ENCODE results near the gene FAM98B. TPM values are rescaled to one million over a fixed set of nuclear protein-coding genes. Genes with fewer than 3 reads are reported as not detected.

FAM98B gene
- total and polyA plus RNA-seq, 8 donors, result 3.2 to 13.8 (median 5.7) TPM

GRCh38 chr15:38486936-38487335 is 33.0 kb downstream of the FAM98B start:
- FAIRE-seq (no peak), ATAC-seq (no peak), DNase-seq (no peak)
- Histone ChIP-seq H3K9me3 (no peaks in the 10 kb centered on the region), H3K27ac (no peak overlapping the region), H3K27me3 (no peaks in the 10 kb centered on the region), H3K4me3 (no peak overlapping the region), H3K4me1 (peaks cover 0 to 8% (median 0%) of the 10 kb centered on the region in 3 donors), H3K36me3 (peaks cover 0 to 6% (median 0%) of the 10 kb centered on the region in 3 donors)
- no peak for TF ChIP-seq CTCF (IDR thresholded peaks at IDR 0.05)
- 82 to 88% methylated on average over 2 of the region's 2 CpGs for WGBS, 2 donors
- intact Hi-C loops (cut with DNase I), result no loop called here

- ATAC-seq (no peak), FAIRE-seq (no peak), DNase-seq (no peak)
- 93 to 95% methylated on average over 1 of the region's 1 CpG for WGBS, 2 donors
- H3K4me1 ChIP-seq, result peaks cover 0 to 8% (median 0%) of the 10 kb centered on the region in 3 donors
- H3K27me3 ChIP-seq, result no peaks in the 10 kb centered on the region
- no peak overlapping the region for H3K4me3 ChIP-seq
- peaks cover 0 to 2% (median 0%) of the 10 kb centered on the region in 3 donors for H3K36me3 ChIP-seq
- H3K27ac ChIP-seq, result no peak overlapping the region
- TF ChIP-seq CTCF (IDR thresholded peaks at IDR 0.05), result no peak
- H3K9me3 ChIP-seq, result no peaks in the 10 kb centered on the region
- intact Hi-C loops (cut with DNase I), result no loop called here
Observed at GRCh38 chr15:38487378-38487777, 33.5 kb downstream of the FAM98B start.

GRCh38 chr15:38490242-38490922 is 36.5 kb downstream of the FAM98B start:
- 68 to 70% methylated on average over 3 of the region's 3 CpGs for WGBS, 2 donors
- peaks cover 0 to 8% (median 0%) of the 10 kb centered on the region in 3 donors for H3K4me1 ChIP-seq
- H3K4me3 ChIP-seq, result no peak overlapping the region
- ATAC-seq (no peak), FAIRE-seq (no peak), DNase-seq (no peak)
- no peaks in the 10 kb centered on the region for H3K27me3 ChIP-seq
- intact Hi-C loops (cut with DNase I), result no loop called here
- no peak overlapping the region for H3K27ac ChIP-seq
- H3K9me3 ChIP-seq, result no peaks in the 10 kb centered on the region
- no peaks in the 10 kb centered on the region for H3K36me3 ChIP-seq
- no peak for TF ChIP-seq CTCF (IDR thresholded peaks at IDR 0.05)

DNA sequence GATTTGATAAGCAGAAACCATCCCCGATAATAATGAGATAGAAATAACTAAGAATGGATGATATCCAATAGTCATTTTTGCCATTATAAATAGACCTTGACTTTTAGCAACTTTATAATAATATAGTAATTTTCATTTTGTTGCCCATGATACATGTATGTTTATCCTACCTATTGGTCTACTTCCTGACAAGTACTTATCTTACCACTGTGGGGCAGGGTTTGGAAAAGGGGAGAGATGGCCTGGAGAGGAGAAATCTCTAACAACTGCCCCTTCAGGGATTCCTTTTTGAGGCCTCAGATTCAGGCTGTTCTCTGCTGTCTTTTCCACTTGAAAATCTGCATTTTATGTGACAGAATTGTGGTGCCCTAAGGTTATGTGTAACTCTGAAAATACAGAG is 42.2 kb downstream of the FAM98B start:
- no peak for ATAC-seq
- intact Hi-C loops (cut with DNase I), result no loop called here
- TF ChIP-seq CTCF (IDR thresholded peaks at IDR 0.05), result no peak

GRCh38 chr15:38499651-38500050 is 45.7 kb downstream of the FAM98B start:
- H3K4me3 ChIP-seq, result no peak overlapping the region
- H3K27me3 ChIP-seq, result no peaks in the 10 kb centered on the region
- no peak for ATAC-seq
- no peaks in the 10 kb centered on the region for H3K4me1 ChIP-seq
- DNase-seq, result no peak
- 96 to 100% methylated on average over 1 of the region's 1 CpG for WGBS, 2 donors
- FAIRE-seq, result no peak
- intact Hi-C loops (cut with DNase I), result no loop called here
- no peak overlapping the region for H3K27ac ChIP-seq
- no peak for TF ChIP-seq CTCF (IDR thresholded peaks at IDR 0.05)
- H3K36me3 ChIP-seq, result no peaks in the 10 kb centered on the region
- no peaks in the 10 kb centered on the region for H3K9me3 ChIP-seq

More for the DNA sequence above, 42.2 kb downstream of the FAM98B start:
- Histone ChIP-seq H3K36me3 (no peaks in the 10 kb centered on the region), H3K9me3 (no peaks in the 10 kb centered on the region), H3K27me3 (no peaks in the 10 kb centered on the region), H3K27ac (no peak overlapping the region), H3K4me1 (no peaks in the 10 kb centered on the region), H3K4me3 (no peak overlapping the region)
- no peak for DNase-seq
- no peak for FAIRE-seq
- WGBS, 2 donors, result 87 to 89% methylated on average over 1 of the region's 1 CpG
